HG03378 (cell line): Measurements from ENCODE around the gene ESR2.
A peak's percentile ranks its signal among the peaks of the same experiment; 100 is the strongest.
"Not testable (repeated sequence)": the region's sequence is repeated elsewhere in the genome, so short reads cannot be mapped to it uniquely, and the experiment has no call there.

Experiments used
- ATAC-seq: cut with Tn5 transposase; IDR thresholded peaks from one replicate; pipeline ENCODE4 v1.9.1; 2021; ENCODE audit warnings: mild to moderate bottlenecking, moderate library complexity; ENCODE audit not compliant: unreplicated experiment

ESR2 gene

GRCh38 chr14:64201296-64201695 is 92.9 kb downstream of the ESR2 start:
- no peak for ATAC-seq

- no peak for ATAC-seq
Observed at GRCh38 chr14:64200170-64200569, 94.0 kb downstream of the ESR2 start.

- ATAC-seq: no peak
Observed at GRCh38 chr14:64198486-64198885, 95.7 kb downstream of the ESR2 start.

GRCh38 chr14:64197996-64198395 is 96.2 kb downstream of the ESR2 start:
- no peak for ATAC-seq

- peak; percentile 57 for ATAC-seq
Observed at GRCh38 chr14:64196814-64197411, 97.3 kb downstream of the ESR2 start.

GRCh38 chr14:64196056-64196455 is 98.1 kb downstream of the ESR2 start:
- no peak for ATAC-seq

GRCh38 chr14:64195199-64195598 is 99.0 kb downstream of the ESR2 start:
- peak; percentile 55 for ATAC-seq

- ATAC-seq: no peak
Observed at GRCh38 chr14:64194404-64194803, 99.8 kb downstream of the ESR2 start.

GRCh38 chr14:64193821-64194220 is 100.3 kb downstream of the ESR2 start:
- no peak for ATAC-seq

- ATAC-seq: no peak
Observed at GRCh38 chr14:64191756-64192155, 102.4 kb downstream of the ESR2 start.

GRCh38 chr14:64190974-64191502 is 103.1 kb downstream of the ESR2 start:
- ATAC-seq: no peak

- ATAC-seq: no peak
Observed at GRCh38 chr14:64187331-64187730, 106.8 kb downstream of the ESR2 start.

- ATAC-seq: no peak
Observed at GRCh38 chr14:64186231-64187129, 107.7 kb downstream of the ESR2 start.

- no peak for ATAC-seq
Observed at GRCh38 chr14:64185184-64185583, 109.0 kb downstream of the ESR2 start.

GRCh38 chr14:64184103-64184729 is 110.0 kb downstream of the ESR2 start:
- ATAC-seq: no peak

GRCh38 chr14:64182908-64183307 is 111.3 kb downstream of the ESR2 start:
- ATAC-seq: not testable (repeated sequence)

GRCh38 chr14:64178814-64179213 is 115.4 kb downstream of the ESR2 start:
- ATAC-seq: no peak

GRCh38 chr14:64176330-64176729 is 117.8 kb downstream of the ESR2 start:
- ATAC-seq: no peak

GRCh38 chr14:64174922-64175782 is 119.0 kb downstream of the ESR2 start:
- ATAC-seq: no peak

GRCh38 chr14:64170181-64170580 is 124.0 kb downstream of the ESR2 start:
- no peak for ATAC-seq

GRCh38 chr14:64159588-64159987 is 134.6 kb downstream of the ESR2 start:
- ATAC-seq: no peak
